GM18508 (cell line): ENCODE measurements around the gene ZNF565.
"Not testable (repeated sequence)": the region's sequence is repeated elsewhere in the genome, so short reads cannot be mapped to it uniquely, and the experiment has no call there.

Experiments used
- ATAC-seq: cut with Tn5 transposase; IDR thresholded peaks from one replicate; pipeline ENCODE4 v1.9.1; 2021; ENCODE audit warnings: moderate number of reproducible peaks; ENCODE audit not compliant: insufficient read depth, unreplicated experiment

The ZNF565 gene

DNA sequence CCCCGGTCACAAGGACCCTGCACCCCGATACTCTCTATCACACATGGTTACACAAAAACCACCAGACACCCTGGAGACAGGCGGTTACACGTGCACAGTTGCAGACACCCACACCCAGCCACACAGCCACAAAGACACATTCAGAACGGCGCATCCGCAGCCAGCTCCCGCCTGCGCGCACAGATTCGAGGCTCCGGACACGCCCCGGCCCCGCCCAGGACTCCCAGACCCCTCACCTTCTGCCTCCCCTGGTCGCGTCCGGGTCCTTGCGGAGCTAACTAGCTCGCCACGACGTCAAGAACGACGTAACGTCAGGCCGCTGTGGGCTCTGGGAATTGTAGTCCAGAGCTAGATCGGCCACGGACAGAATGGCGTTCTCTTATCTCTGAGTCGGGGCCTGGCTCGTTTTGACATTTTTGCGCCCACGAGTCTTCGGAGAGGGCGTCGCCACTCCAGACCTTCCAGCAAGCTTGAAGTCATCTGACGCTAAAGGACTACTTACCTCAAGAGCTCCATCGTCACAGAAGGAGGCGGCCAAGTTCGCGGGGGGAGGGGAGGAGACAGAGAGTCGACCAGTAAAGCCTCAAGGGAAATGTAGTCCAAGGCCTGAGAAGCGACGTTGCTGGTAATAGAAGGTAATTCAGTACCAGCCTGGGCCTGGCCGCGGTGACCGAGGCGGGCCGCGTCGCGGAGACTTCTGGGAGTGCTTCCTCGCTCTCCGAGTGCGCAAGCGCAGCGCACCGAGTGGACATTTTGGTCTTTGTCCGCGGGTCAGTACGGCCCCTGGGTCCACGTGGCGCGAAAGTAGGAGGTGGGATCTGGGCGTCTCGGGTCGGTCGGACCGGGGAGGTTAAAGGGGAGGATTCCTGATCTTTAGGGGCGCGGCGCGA, at the start of gene ZNF565, which contains the start of gene ZNF146:
Gene ZNF565, minus strand, starts transcription at position 280 of the 890 bp plus-strand sequence. CDS start 12,680 bp downstream, outside the sequence.
Gene ZNF146, plus strand, starts transcription at position 721 of the 890 bp plus-strand sequence. CDS start 21,335 bp downstream, outside the sequence.
- ATAC-seq, result peak; percentile 83

DNA sequence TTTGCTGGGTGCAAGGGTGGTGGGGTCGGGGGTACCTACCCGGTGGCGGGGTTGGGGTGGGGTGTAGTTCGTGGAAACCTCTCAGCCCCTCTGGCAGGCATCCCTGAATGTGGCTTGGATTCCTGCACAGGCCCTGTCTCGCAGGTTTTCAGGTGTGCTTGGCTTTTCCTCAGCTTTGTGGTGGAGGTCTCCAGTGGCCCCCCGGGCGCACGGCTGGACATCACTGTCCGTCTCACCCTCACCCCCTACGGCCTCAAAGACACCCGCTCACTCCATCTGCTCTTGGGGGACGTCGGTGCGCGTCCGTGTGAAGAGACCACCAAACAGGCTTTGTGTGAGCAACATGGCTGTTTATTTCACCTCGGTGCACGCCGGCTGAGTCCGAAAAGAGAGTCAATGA, 44.7 kb upstream of the ZNF565 start:
- no peak for ATAC-seq

DNA sequence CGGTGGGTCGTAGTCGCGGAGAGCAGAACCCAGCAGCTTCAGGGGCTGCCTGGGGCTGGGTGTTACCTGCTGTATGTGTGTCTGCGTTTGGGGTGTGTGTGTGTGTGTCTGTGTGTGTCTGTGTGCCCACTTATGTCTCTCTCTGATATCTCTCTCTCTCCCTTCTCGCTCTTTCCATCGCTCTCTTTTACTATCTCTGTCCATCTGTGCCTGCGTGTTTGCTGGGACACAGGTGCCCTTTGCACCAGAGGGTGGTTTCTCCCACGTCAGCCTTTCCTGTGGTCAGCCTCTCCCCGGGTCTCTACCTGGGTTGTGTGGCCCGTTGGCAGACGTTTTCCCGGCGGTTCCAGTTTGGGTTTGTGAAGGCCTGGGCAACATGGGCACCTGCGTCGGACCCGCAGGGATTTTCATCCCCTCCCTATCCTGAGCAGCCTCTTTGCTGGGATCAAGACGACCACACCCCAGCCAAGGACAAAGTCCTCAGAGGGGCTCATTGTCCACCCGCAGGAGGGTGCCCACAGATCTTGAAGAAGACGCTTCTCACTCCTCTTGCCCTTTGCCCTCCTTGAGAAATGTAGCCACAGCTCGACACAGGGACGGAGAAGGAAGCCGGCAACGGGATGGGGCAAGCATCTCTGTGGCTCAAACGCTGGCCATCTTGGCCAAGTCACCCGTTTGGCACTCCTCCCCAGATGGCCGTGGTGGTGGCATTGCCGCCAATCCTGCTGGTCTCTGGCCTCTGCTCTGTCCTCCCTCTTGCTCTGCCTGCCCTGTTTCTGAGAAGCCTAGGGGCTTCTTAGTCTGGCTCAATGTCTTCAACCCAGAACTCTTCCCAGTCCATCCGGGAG, 43.8 kb upstream of the ZNF565 start:
- ATAC-seq, result no peak

DNA sequence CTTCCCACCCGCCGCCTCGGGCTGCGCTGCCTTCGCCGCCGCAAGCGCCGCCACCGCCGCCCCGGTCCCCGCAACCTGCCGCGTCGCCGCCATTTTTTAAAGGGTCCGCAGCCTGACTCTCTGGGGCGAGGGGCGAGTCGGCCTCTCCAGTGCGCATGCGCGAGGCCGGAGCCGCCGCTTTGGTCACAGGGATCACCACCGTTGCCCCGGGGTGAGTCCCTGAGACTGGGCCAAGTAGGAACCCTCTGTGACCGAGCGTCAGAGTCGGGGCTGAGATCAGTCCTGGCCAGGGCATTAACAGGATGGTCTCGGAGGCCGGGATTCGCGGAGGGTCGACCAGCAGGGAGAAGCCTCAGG, 43.0 kb upstream of the ZNF565 start:
- ATAC-seq, result no peak

DNA sequence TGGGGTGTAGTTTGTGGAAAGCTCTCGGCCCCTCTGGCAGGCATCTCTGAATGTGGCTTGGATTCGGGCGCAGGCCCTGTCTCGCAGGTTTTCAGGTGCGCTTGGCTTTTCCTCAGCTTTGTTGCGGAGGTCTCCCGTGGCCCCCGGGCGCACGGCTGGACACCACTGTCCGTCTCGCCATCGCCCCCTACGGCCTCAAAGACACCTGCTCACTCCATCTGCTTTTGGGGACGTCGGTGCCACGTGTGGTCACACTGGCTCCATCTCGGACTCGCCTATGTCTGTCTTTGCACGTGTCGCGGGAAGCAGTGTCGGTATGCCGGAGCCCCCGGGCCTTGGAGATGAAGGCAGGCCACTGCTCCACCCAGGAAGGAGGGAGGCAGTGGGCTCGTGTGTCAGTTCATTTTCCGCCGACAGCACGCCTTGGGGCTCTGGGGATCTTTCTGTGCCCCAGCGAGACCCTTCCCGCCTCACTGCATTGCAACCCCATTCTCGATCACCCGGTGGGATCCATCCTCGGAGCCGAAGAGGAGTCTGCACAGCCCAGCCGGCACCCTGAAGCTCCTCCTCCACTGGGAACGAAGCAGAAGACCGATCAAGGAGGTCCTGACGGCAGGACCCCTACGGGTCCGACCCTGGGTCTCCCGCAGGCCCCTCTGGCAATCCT, 42.5 kb upstream of the ZNF565 start:
- no peak for ATAC-seq

DNA sequence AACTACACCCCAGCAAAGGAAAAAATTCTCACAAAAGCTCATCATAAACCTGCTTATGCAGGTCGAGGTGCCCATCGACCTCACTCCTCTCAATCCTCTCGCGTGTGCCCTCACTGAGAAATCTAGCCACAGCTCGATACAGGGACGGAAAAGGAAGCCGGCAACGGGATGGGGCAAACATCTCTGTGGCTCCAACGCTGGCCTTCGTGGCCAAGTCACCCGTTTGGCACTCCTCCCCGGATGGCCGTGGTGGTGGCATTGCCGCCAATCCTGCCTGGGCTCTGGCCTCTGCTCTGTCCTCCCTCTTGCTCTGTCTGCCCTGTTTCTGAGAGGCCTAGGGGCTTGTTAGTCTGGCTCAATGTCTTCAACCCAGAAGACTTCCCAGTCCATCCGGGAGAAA, 41.6 kb upstream of the ZNF565 start:
- no peak for ATAC-seq

DNA sequence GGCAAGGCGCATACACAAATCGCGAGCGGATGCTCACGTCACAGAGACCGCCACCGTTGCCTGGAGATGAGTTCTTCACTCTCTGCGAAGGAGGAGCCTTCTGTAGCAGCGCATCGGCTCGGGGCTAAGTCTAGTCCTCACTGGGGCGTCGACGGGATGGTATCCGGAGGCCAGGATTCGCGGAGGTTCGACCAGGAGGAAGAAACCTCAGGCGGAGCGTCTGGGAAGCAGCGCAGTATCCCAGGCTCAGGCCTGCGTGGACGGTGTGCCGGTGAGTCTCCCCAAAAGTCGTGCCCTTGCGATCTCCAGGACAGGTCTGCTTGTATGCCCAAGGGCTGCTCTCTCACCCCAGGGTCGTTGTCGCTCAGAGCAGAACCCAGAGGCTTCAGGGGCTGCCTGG, 40.9 kb upstream of the ZNF565 start:
- no peak for ATAC-seq

DNA sequence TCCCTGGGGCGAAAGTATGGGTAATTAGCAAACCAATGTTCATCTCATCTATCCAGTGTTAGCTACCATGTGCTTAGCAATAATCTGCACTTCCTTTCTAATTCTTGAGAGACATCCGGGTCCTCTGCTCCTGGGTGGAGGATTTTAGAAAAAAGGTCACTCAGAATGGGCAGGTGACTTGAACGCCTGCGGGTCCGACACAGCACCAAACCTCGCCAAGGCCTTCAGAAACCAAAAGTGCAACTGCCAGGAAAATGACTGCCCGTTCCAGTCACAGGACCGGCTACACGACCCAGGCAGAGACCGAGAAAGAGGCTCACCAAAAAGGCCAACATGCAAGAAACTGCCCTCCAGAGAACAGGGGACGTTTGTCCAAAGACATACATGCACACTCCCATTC, 40.4 kb upstream of the ZNF565 start:
- no peak for ATAC-seq

DNA sequence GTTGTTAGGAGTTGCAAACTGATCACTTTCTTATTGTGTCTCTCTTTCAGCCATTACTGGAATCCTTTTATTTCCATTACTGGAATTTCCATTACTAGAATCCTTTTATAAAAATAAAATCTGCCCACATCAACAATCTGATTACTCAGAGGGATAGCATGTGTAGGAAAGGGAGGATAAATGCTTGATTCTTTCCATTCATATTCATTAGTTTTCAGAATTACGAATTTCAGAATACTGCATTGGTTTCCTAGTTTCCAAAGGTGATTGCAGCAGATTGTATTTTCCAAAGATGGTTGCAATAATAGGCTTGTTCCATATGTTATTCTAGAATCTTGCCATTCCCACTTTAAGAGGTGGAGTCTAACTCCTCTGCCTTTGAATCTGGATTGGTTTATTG, 37.6 kb upstream of the ZNF565 start:
- ATAC-seq, result no peak

DNA sequence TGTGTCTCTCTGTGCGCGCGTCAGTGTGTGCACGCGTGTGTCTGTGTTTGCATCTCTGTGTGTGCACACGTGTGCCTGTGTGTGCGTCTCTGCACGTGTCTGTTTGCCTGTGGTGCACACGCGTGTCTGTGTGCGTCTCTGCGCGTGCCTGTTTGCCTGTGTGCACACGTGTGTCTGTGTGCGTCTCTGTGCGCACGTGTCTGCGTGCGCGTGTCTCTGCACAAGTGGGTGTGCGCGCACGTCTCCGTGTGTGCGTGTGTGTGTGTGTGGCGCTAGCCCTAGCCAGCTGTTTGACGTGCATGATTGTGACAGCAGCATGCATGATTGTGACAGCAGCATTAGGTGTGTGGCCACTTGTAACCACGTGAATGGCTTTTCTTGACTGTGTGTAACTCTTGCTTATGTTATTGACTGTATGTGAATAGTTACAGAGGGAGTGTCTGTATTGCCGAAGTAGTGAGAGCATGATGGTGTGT, 31.6 kb upstream of the ZNF565 start:
- ATAC-seq, result no peak

DNA sequence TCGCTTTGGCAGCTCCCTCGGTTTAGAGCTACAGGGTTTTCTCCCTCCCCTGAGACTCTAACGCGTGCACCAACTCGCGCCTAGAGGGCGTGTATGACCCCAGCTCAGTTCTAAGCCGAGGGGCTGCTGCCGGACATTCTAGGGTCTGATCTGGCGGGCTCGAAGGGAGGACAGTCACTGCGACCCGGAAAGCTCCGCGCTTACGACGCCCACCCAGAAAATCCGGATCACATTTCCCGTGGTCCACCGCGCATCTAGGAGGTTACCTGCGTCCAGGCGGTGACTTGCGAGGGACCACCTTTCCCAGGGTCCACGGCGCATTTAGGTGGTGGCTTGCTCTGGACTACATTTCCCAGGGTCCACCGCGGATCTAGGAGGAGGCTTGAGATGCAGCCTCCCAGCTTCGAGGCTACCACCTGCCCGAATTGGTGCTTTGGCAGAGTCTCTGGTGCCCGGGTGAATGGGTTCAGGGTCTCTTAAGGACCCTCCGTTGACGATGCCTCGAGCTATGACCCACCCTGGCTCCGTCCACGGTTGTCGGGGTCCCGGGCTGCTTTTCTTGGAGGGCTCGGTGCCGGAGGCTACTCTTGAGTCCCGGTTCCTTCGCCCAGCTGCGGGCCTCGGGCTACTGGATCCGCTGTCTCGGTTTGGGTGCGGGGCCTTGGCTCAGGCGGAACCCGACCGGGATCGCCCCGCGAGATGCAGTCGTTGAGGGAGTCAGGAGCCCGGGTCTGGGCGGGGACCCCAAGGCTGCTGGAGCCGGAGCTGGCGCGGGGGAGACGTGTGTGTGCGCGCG, 30.9 kb upstream of the ZNF565 start:
- ATAC-seq, result no peak

DNA sequence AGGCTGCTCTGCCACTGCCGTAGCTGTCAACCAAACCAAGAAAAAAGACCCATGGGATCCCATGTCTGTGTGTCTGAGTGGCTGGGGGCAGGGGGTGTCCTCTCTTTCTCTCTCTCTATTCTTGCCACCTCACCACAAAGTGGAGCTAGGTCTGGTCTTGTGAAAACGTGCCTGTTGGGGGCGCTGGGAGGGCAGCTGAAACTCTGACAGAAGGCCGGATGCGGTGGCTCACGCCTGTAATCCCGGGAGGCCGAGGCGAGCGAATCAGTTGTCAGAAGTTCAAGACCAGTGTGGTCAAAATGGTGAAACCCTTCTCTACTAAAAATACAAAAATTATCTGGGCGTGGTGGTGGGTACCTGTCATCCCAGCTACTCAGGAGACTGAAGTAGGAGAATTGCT, 29.6 kb upstream of the ZNF565 start:
- ATAC-seq, result no peak

DNA sequence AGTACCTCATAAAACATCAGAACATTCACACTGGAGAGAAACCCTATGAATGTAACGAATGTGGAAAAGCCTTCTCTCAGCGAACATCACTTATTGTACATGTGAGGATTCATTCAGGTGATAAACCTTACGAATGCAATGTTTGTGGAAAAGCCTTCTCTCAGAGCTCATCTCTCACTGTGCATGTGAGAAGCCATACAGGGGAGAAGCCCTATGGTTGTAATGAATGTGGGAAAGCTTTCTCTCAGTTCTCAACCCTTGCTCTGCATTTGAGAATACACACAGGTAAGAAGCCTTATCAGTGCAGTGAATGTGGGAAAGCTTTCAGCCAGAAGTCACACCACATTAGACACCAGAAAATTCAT, 22.5 kb upstream of the ZNF565 start:
- ATAC-seq, result no peak

DNA sequence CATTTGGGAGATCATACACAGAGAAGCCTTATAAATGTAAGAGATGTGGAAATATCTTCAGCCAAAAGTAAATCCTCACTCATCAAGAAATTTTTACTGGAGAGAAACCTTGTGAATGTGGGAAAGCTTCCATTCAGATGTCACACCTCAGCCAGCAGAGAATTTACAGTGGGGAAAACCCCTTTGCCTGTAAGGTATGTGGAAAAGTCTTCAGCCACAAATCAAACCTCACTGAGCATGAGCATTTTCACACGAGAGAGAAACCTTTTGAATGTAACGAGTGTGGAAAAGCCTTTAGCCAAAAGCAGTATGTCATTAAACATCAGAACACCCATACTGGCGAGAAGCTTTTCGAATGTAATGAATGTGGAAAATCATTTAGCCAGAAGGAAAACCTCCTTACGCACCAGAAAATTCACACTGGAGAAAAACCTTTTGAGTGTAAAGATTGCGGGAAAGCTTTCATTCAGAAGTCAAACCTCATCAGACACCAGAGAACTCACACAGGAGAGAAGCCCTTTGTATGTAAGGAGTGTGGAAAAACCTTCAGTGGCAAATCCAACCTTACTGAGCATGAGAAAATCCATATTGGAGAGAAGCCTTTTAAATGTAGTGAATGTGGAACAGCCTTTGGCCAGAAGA, 22.0 kb upstream of the ZNF565 start:
- ATAC-seq, result no peak

DNA sequence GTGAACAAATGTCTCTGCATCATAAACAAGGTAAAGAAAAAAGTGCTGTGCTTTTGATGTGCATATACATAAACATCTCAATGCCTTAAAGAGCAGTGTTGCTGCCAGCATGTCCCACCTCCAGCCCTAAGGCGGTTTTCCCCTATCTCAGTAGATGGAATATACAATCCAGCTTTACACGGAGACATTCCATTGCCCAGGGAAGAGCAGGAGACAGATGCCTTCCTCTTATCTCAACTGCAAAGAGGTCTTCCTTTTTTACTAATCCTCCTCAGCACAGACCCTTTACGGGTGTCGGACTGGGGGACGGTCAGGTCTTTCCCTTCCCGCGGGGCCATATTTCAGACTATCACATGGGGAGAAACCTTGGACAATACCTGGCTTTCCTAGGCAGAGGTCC, 19.2 kb upstream of the ZNF565 start:
- ATAC-seq, result not testable (repeated sequence)

DNA sequence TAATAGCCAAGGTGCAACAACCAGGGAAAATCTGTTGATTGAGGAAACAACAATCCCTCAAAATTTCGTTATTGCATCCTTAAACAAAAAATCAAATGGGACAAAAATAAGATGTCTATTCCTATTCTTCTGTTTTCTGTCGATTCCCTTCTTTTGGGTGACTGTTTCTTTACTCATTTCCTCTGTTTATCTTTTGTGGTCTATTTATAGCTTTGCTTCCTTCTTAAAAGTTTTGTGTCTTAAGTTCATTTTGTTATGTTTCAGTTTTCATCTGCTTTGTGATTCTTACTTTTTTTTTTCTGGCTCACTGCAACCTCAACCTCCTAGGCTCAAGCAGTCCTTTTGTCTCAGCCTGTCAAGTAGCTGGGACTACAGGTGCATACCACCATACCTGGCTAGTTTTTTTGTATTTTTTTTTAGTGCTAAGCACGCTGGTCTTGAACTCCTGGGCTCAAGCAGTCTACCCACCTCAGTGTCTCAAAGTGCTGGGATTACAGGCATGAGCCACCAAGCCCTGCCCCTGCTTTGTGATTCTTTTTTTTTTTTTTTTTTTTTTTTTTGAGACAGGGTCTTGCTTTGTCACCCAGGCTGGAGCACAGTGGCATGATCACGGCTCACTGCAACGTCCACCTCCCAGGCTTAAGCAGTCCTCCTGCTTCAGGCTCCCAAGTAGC, 10.9 kb upstream of the ZNF565 start:
- no peak for ATAC-seq

DNA sequence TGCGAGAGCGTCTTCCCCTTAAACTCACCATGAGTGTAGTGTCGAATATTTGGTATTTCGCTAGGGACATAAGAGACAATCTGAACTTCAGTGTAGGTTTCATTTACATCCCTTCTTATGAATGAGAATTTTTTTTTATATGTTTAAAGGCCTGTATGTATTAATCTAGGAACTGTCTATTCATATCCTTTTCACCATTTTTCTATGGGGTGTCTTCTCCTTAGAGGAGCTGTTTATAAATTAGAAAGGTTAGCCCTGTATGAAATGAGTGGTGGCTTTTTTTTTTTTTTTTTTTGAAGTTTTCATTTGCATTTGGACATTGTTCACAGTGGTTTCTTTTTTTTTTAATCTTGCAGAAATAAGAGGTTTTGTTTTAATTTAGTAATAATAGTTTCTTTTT, 8.0 kb upstream of the ZNF565 start:
- no peak for ATAC-seq

DNA sequence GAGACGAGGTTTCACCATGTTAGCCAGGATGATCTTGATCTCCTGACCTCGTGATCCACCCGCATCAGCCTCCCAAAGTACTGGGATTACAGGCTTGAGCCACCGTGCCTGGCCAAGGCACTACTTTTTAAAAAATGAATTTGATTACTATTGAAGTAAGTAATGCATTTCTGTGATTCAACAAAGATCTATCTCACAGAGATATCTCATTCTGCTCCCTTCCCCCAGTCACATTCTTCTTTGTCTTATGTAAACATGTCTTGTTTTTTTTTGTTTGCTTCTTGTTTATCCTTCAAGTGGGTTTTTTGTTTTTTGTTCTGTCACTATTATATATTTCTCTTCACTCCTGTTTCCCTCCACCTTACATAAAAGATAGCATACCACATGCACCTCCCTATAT, 7.0 kb upstream of the ZNF565 start:
- no peak for ATAC-seq
